ENCODE data around the gene PDE7B.

PDE7B gene

GRCh38 chr6:136036071-136036380 is 184.5 kb downstream of the PDE7B start:
- no peak for DNase-seq

- DNase-seq = no peak
These were observed 185.1 kb downstream of the PDE7B start for GRCh38 chr6:136036601-136037000.

- no peak for DNase-seq
These were observed 185.9 kb downstream of the PDE7B start for GRCh38 chr6:136037242-136037875.

GRCh38 chr6:136037876-136038460 is 186.5 kb downstream of the PDE7B start:
- DNase-seq = peak in 1 of 2 experiments; percentile 20

GRCh38 chr6:136038531-136038930 is 187.0 kb downstream of the PDE7B start:
- no peak for DNase-seq

- DNase-seq = no peak
These were observed 187.7 kb downstream of the PDE7B start for GRCh38 chr6:136039185-136039584.

- DNase-seq = no peak
These were observed 199.0 kb downstream of the PDE7B start for GRCh38 chr6:136050475-136050874.

- no peak for DNase-seq
These were observed 199.8 kb downstream of the PDE7B start for GRCh38 chr6:136051140-136051775.

GRCh38 chr6:136052031-136052430 is 200.5 kb downstream of the PDE7B start:
- DNase-seq = no peak

- DNase-seq = no peak
These were observed 207.4 kb downstream of the PDE7B start for GRCh38 chr6:136058852-136059251.

- peak; percentile 57 to 80 for DNase-seq
These were observed 207.8 kb downstream of the PDE7B start for GRCh38 chr6:136059308-136059707.

- no peak for DNase-seq
These were observed 208.6 kb downstream of the PDE7B start for GRCh38 chr6:136060052-136060451.

- no peak for DNase-seq
These were observed 209.3 kb downstream of the PDE7B start for GRCh38 chr6:136060759-136061158.

- DNase-seq = peak; percentile 45 to 79
These were observed 210.2 kb downstream of the PDE7B start for GRCh38 chr6:136061701-136062100.

- DNase-seq = no peak
These were observed 211.6 kb downstream of the PDE7B start for GRCh38 chr6:136063096-136063495.

- no peak for DNase-seq
These were observed 214.5 kb downstream of the PDE7B start for GRCh38 chr6:136066005-136066404.

- peak in 1 of 2 experiments; percentile 32 for DNase-seq
These were observed 216.3 kb downstream of the PDE7B start for GRCh38 chr6:136067731-136068341.

GRCh38 chr6:136069119-136069518 is 217.6 kb downstream of the PDE7B start:
- DNase-seq = no peak

GRCh38 chr6:136070815-136071214 is 219.3 kb downstream of the PDE7B start:
- DNase-seq = no peak

GRCh38 chr6:136072691-136073090 is 221.2 kb downstream of the PDE7B start:
- DNase-seq = no peak

- DNase-seq = no peak
These were observed 221.7 kb downstream of the PDE7B start for GRCh38 chr6:136073216-136073615.

- no peak for DNase-seq
These were observed 225.0 kb downstream of the PDE7B start for GRCh38 chr6:136076496-136076895.

- DNase-seq = peak in 1 of 2 experiments; percentile 35
These were observed 226.5 kb downstream of the PDE7B start for GRCh38 chr6:136077834-136078576.

Data from NCI-H446 (cell line).